ENCODE results near the gene CSRP2. TPM values are rescaled to one million over a fixed set of nuclear protein-coding genes. Genes with fewer than 3 reads are reported as not detected.

CSRP2 gene
- total RNA-seq, 1 experiment from 2014 or later, result 157 TPM

- no peak for TF ChIP-seq PRDM15 (CRISPR knock-in tag; IDR thresholded peaks at IDR 0.05)
- no peak for TF ChIP-seq HMGA2 (CRISPR knock-in tag; IDR thresholded peaks at IDR 0.05)
- TF ChIP-seq, protein P1, sequence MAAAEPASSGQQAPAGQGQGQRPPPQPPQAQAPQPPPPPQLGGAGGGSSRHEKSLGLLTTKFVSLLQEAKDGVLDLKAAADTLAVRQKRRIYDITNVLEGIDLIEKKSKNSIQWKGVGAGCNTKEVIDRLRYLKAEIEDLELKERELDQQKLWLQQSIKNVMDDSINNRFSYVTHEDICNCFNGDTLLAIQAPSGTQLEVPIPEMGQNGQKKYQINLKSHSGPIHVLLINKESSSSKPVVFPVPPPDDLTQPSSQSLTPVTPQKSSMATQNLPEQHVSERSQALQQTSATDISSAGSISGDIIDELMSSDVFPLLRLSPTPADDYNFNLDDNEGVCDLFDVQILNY (CRISPR knock-in tag; IDR thresholded peaks at IDR 0.05), result no peak
- TF ChIP-seq ZNF416 (CRISPR knock-in tag; IDR thresholded peaks at IDR 0.05), result no peak
Observed at GRCh38 chr12:76882367-76882766, 3.5 kb upstream of the CSRP2 start (continued).

- no peaks in the 10 kb centered on the region for H3K27me3 Mint-ChIP-seq (ENCODE audit: low read depth)
- no peak for ATAC-seq
- TF ChIP-seq HMGXB4 (CRISPR knock-in tag; IDR thresholded peaks at IDR 0.05) (no peak), CREB1 (CRISPR knock-in tag; IDR thresholded peaks at IDR 0.05) (no peak), ZBTB43 (CRISPR knock-in tag; IDR thresholded peaks at IDR 0.05) (no peak)
- H3K36me3 Mint-ChIP-seq, result no peaks in the 10 kb centered on the region
- H3K27ac Mint-ChIP-seq, result no peak overlapping the region
- peaks cover 26% of the 10 kb centered on the region for H3K4me1 Mint-ChIP-seq
- POLR2A ChIA-PET, result no interaction called here
- CTCF ChIA-PET, result interaction anchor here (1.2 to 1.4 kb wide), 2 partner anchors 8 to 130 kb away, joined by 3 to 7 read pairs; no protein-coding TSS in a partner anchor
- H3K9me3 Mint-ChIP-seq, result no peaks in the 10 kb centered on the region
- no peak overlapping the region for H3K4me3 Mint-ChIP-seq
- no peak for DNase-seq (ENCODE audit: low spot score)
Observed at GRCh38 chr12:76881142-76881541, 2.3 kb upstream of the CSRP2 start.

GRCh38 chr12:76880519-76881023 is 1.8 kb upstream of the CSRP2 start:
- DNase-seq (ENCODE audit: low spot score), result no peak
- H3K9me3 Mint-ChIP-seq, result no peaks in the 10 kb centered on the region
- POLR2A ChIA-PET, result no interaction called here
- H3K27ac Mint-ChIP-seq, result no peak overlapping the region
- no peak overlapping the region for H3K4me3 Mint-ChIP-seq
- H3K36me3 Mint-ChIP-seq, result no peaks in the 10 kb centered on the region
- no peaks in the 10 kb centered on the region for H3K27me3 Mint-ChIP-seq (ENCODE audit: low read depth)
- H3K4me1 Mint-ChIP-seq, result peaks cover 30% of the 10 kb centered on the region
- CTCF ChIA-PET, result interaction anchor here (0.8 to 1.4 kb wide), 3 partner anchors 8 to 130 kb away, joined by 3 to 7 read pairs (median 4); no protein-coding TSS in a partner anchor
- no peak for ATAC-seq
- TF ChIP-seq USF2 (CRISPR knock-in tag; IDR thresholded peaks at IDR 0.05) (no peak), MLX (CRISPR knock-in tag; IDR thresholded peaks at IDR 0.05) (no peak), PREB (CRISPR knock-in tag; IDR thresholded peaks at IDR 0.05; ENCODE audit: borderline replicate concordance) (no peak), EMX1 (CRISPR knock-in tag; IDR thresholded peaks at IDR 0.05) (no peak), PRRX2 (CRISPR knock-in tag; IDR thresholded peaks at IDR 0.05) (no peak), NFE2L1 (CRISPR knock-in tag; IDR thresholded peaks at IDR 0.05) (no peak), OVOL2 (CRISPR knock-in tag; IDR thresholded peaks at IDR 0.05; ENCODE audit: borderline replicate concordance) (no peak), USF1 (CRISPR knock-in tag; IDR thresholded peaks at IDR 0.05) (no peak), ZNF671 (CRISPR knock-in tag; IDR thresholded peaks at IDR 0.05) (no peak), PRDM15 (CRISPR knock-in tag; IDR thresholded peaks at IDR 0.05) (no peak)
- TF ChIP-seq, protein P2, sequence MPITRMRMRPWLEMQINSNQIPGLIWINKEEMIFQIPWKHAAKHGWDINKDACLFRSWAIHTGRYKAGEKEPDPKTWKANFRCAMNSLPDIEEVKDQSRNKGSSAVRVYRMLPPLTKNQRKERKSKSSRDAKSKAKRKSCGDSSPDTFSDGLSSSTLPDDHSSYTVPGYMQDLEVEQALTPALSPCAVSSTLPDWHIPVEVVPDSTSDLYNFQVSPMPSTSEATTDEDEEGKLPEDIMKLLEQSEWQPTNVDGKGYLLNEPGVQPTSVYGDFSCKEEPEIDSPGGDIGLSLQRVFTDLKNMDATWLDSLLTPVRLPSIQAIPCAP (CRISPR knock-in tag; IDR thresholded peaks at IDR 0.05), result no peak

All from WTC11 (cell line).